SU-DHL-6 (cell line): ENCODE results near the gene B4GALT1.

Experiments used
- CTCF ChIP-seq: fragments of 200-600 bp; sonication (generic); IDR thresholded peaks from one replicate; pipeline ENCODE4 v1.5.1; 2017; ENCODE audit warnings: antibody characterized with exemption, mild to moderate bottlenecking, low read length, moderate library complexity; ENCODE audit not compliant: insufficient read depth, poor library complexity, severe bottlenecking
- EZH2phosphoT487 ChIP-seq: fragments of 200-600 bp; sonication (generic), shearing (Covaris generic); conservative IDR thresholded peaks from 2 replicates; pipeline ENCODE4 v1.6.1; 2018; ENCODE audit warnings: mild to moderate bottlenecking, antibody characterized with exemption, low read length, moderate library complexity, mixed read lengths

DNA sequence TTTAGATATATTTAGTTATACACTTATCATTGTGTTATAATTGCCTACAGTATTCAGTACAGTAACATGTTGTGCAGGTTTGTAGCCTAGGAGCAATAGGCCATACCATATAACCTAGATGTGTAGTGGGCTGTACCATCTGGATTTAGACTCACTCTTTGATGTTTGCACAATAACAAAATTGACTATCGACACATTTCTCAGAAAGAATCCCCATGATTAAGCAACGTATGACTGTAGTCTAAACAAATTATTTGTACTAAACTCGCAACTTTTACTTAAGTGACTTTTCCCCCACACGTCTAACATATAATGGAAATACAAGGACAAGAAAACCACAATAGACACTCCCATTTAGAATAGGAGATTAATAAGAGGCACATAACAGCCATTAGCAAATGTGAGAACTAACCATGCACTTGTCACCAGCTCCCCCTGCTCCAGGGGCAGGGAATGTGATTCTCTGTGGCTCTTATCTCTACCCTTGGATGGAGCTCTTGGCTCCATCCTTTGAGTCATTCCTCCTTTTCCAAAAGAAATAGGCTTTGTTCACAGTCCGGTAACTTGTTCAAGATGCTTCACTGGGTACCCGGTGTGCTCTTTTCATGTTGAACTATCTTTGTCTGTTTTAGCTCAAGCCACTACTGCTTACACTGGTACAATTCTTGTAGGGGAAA lies 8.7 kb upstream of the B4GALT1 start:
- TF ChIP-seq CTCF = no peak
- no peak for TF ChIP-seq EZH2phosphoT487
